ENCODE data around the gene PASK. TPM values are rescaled to one million over a fixed set of nuclear protein-coding genes. Genes with fewer than 3 reads are reported as not detected.
A peak's percentile ranks its signal among the peaks of the same experiment; 100 is the strongest.

PASK gene
- total RNA-seq, 1 experiment from 2014 or later = 51.6 TPM

DNA sequence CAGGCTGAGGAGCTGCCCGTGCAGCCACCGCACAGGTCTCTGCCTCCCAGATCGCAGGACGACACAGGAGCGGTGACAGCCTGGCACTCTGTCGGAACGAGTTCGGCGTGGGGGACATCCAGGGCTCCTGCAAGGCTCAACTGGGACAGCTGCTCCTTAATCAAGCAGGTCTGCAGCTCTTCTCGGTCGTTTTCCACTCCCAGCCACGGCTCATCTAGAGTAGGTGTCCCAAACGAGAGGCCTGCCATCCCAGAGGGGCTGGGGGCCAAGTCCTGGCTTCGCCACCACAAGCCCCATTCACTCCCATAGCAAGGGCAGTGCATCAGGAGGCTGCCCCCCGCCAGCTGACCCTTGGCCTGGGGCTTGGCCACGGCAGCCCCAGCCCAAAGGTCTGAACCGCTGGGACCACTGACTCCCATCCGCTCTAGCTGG, 22.5 kb downstream of the PASK start:
- BruUV-seq (replicated peaks) = TSS peak; percentile 57
- DNase-seq (ENCODE audit: low read depth, low spot score) (no peak), ATAC-seq (no peak)
- Histone ChIP-seq H3K36me3 (ENCODE audit: control insufficient read depth, insufficient read depth, low read length) (no peaks in the 10 kb centered on the region; the same call in 1 of the 2 replicates), H3K9me3 (ENCODE audit: control insufficient read depth, insufficient read depth, low read depth, low read length) (no peaks in the 10 kb centered on the region), H3K27me3 (ENCODE audit: control insufficient read depth, insufficient read depth, low read length) (no peaks in the 10 kb centered on the region), H3K4me1 (ENCODE audit: control insufficient read depth, insufficient read depth, low read length) (no peaks in the 10 kb centered on the region), H3K27ac (ENCODE audit: low read length) (no peak overlapping the region), H3K4me3 (ENCODE audit: low read depth in 2 of 2, low read length in 2 of 2) (no peak overlapping the region)
- TF ChIP-seq, protein P1, sequence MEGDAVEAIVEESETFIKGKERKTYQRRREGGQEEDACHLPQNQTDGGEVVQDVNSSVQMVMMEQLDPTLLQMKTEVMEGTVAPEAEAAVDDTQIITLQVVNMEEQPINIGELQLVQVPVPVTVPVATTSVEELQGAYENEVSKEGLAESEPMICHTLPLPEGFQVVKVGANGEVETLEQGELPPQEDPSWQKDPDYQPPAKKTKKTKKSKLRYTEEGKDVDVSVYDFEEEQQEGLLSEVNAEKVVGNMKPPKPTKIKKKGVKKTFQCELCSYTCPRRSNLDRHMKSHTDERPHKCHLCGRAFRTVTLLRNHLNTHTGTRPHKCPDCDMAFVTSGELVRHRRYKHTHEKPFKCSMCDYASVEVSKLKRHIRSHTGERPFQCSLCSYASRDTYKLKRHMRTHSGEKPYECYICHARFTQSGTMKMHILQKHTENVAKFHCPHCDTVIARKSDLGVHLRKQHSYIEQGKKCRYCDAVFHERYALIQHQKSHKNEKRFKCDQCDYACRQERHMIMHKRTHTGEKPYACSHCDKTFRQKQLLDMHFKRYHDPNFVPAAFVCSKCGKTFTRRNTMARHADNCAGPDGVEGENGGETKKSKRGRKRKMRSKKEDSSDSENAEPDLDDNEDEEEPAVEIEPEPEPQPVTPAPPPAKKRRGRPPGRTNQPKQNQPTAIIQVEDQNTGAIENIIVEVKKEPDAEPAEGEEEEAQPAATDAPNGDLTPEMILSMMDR (IDR thresholded peaks at IDR 0.05) = no peak
- TF ChIP-seq, protein P2, sequence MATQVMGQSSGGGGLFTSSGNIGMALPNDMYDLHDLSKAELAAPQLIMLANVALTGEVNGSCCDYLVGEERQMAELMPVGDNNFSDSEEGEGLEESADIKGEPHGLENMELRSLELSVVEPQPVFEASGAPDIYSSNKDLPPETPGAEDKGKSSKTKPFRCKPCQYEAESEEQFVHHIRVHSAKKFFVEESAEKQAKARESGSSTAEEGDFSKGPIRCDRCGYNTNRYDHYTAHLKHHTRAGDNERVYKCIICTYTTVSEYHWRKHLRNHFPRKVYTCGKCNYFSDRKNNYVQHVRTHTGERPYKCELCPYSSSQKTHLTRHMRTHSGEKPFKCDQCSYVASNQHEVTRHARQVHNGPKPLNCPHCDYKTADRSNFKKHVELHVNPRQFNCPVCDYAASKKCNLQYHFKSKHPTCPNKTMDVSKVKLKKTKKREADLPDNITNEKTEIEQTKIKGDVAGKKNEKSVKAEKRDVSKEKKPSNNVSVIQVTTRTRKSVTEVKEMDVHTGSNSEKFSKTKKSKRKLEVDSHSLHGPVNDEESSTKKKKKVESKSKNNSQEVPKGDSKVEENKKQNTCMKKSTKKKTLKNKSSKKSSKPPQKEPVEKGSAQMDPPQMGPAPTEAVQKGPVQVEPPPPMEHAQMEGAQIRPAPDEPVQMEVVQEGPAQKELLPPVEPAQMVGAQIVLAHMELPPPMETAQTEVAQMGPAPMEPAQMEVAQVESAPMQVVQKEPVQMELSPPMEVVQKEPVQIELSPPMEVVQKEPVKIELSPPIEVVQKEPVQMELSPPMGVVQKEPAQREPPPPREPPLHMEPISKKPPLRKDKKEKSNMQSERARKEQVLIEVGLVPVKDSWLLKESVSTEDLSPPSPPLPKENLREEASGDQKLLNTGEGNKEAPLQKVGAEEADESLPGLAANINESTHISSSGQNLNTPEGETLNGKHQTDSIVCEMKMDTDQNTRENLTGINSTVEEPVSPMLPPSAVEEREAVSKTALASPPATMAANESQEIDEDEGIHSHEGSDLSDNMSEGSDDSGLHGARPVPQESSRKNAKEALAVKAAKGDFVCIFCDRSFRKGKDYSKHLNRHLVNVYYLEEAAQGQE (IDR thresholded peaks at IDR 0.05; ENCODE audit: insufficient read depth in 1 of 2, low read depth in 2 of 2, low read length in 1 of 2) = no peak
- TF ChIP-seq POLR2AphosphoS5 (IDR thresholded peaks at IDR 0.05; ENCODE audit: low read depth, low read length) = no peak
- TF ChIP-seq TCF7L2 (IDR thresholded peaks at IDR 0.05; ENCODE audit: low read depth, low read length) = no peak
- TF ChIP-seq SIN3A (IDR thresholded peaks at IDR 0.05; ENCODE audit: borderline replicate concordance, insufficient read depth, low read depth, low read length) = no peak
- ChIA-PET POLR2A (interaction anchor here (0.6 kb wide), 1 partner anchor 22 kb away, joined by 10 read pairs; no protein-coding TSS in a partner anchor), CTCF (no interaction called here)
- intact Hi-C loops (cut with micrococcal nuclease; ENCODE audit: unreplicated experiment) (no loop called here), in situ Hi-C loops (cut with HindIII; ENCODE audit: low pct_unique_long_range_greater_than_20kb, low sequenced_read_pairs) (no loop called here)

DNA sequence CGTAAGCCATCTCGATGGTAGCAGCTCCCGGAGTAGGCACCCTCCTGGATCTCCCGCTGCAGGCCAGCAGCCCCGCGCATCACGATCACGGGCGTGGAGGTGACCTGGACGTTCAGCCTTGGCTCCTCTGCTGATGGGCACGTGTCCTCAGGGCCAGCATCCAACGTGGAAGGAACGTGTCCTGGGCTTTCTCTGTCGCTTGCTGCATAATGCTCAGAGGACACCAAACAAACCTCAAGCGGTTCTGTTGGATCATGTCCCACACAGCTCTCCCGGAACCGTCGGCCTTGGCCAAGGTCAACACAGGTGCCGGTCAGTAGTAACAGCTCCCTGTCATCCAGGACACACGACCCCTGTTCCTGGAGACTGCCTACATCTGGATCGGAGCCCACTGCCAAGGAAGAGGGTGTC, 23.1 kb downstream of the PASK start:
- intact Hi-C loops (cut with micrococcal nuclease; ENCODE audit: unreplicated experiment) (no loop called here), in situ Hi-C loops (cut with HindIII; ENCODE audit: low pct_unique_long_range_greater_than_20kb, low sequenced_read_pairs) (no loop called here)
- Histone ChIP-seq H3K36me3 (ENCODE audit: control insufficient read depth, insufficient read depth, low read length) (no peaks in the 10 kb centered on the region; the same call in 1 of the 2 replicates), H3K9me3 (ENCODE audit: control insufficient read depth, insufficient read depth, low read depth, low read length) (no peaks in the 10 kb centered on the region), H3K4me1 (ENCODE audit: control insufficient read depth, insufficient read depth, low read length) (no peaks in the 10 kb centered on the region), H3K4me3 (ENCODE audit: low read depth in 2 of 2, low read length in 2 of 2) (no peak overlapping the region), H3K27ac (ENCODE audit: low read length) (no peak overlapping the region), H3K27me3 (ENCODE audit: control insufficient read depth, insufficient read depth, low read length) (no peaks in the 10 kb centered on the region)
- TF ChIP-seq, protein P2 (IDR thresholded peaks at IDR 0.05; ENCODE audit: insufficient read depth in 1 of 2, low read depth in 2 of 2, low read length in 1 of 2) = no peak
- TF ChIP-seq TCF7L2 (IDR thresholded peaks at IDR 0.05; ENCODE audit: low read depth, low read length) = no peak
- no TSS peak for BruUV-seq (replicated peaks)
- DNase-seq (ENCODE audit: low read depth, low spot score) (no peak), ATAC-seq (no peak)
- CTCF ChIA-PET = no interaction called here
- POLR2A ChIA-PET = no interaction called here
